ENCODE measurements around the gene ZSCAN5A. TPM values are rescaled to one million over a fixed set of nuclear protein-coding genes. Genes with fewer than 3 reads are reported as not detected.
A peak's percentile ranks its signal among the peaks of the same experiment; 100 is the strongest.

ZSCAN5A gene
- total and polyA plus RNA-seq, 9 of the 15 experiments (the other 6 are each of a cell fraction or from before 2014, with no cell fraction given) = 5.8 to 15.3 (median 11.8) TPM

GRCh38 chr19:56252699-56253422 is 61.8 kb downstream of the ZSCAN5A start (continued):
- TF ChIP-seq CHD7 (IDR thresholded peaks at IDR 0.05; ENCODE audit: low read depth, low read length) (no peak), RAD21 (CRISPR knock-in tag; conservative IDR thresholded peaks at IDR 0.05 in 1 of 2, IDR thresholded peaks at IDR 0.05 in 1 of 2) (peak; percentile 61 to 87), U2AF2 (optimal IDR thresholded peaks at IDR 0.05; ENCODE audit: low read depth, low read length) (no peak), FOXJ2 (tag; IDR thresholded peaks at IDR 0.05) (no peak), GTF2B (IDR thresholded peaks at IDR 0.05; ENCODE audit: extremely low read depth, insufficient read length) (no peak), SRSF1 (IDR thresholded peaks at IDR 0.05; ENCODE audit: low read depth, low read length) (no peak), IRF1 (CRISPR knock-in tag; IDR thresholded peaks at IDR 0.05; ENCODE audit: borderline replicate concordance) (no peak), RBM15 (IDR thresholded peaks at IDR 0.05; ENCODE audit: insufficient read depth, low read length) (no peak), CAMTA2 (CRISPR knock-in tag; conservative IDR thresholded peaks at IDR 0.05) (no peak), ZNF146 (CRISPR knock-in tag; IDR thresholded peaks at IDR 0.05; ENCODE audit: unreplicated experiment) (no peak), SUPT5H (IDR thresholded peaks at IDR 0.05) (no peak), COPS2 (conservative IDR thresholded peaks at IDR 0.05) (no peak), GTF2F1 (IDR thresholded peaks at IDR 0.05; ENCODE audit: low read depth, low read length) (no peak), NR2C2 (CRISPR knock-in tag; IDR thresholded peaks at IDR 0.05) (no peak), NR2C2 (tag; IDR thresholded peaks at IDR 0.05) (no peak), NFE2 (IDR thresholded peaks at IDR 0.05; ENCODE audit: low read depth) (no peak)

Measured in K562 (cell line).